Pancreas (tissue), 10 donors: Measurements from ENCODE around the gene ARHGEF9. TPM values are rescaled to one million over a fixed set of nuclear protein-coding genes. Genes with fewer than 3 reads are reported as not detected.
"Not testable (repeated sequence)": the region's sequence is repeated elsewhere in the genome, so short reads cannot be mapped to it uniquely, and the experiment has no call there.

Experiments
- ATAC-seq, 4 donors: fragments of 200-7000 bp; cut with Tn5 transposase; one replicate each; pipeline versions ENCODE4 v1.8.0 to v1.9.1; 2020; ENCODE audit warnings: mild to moderate bottlenecking in 4 of 4, moderate library complexity in 4 of 4
- DNase-seq, 6 donors: peaks; one replicate each; pipeline ENCODE4 v3.0.0-alpha.2; 2020
- FAIRE-seq: peaks from 2 replicates; lab custom pipeline; 2012; peaks lifted over from hg19 to GRCh38; lab: Jason Lieb, UNC
- H3K27ac ChIP-seq, 4 donors: fragments of 200-600 bp; sonication (generic); 1 replicate in 3 of 4; 2 replicates in 1 of 4; pipeline versions ENCODE4 v1.5.0 to v1.8.0; 2020
- H3K27me3 ChIP-seq, 4 donors: fragments of 200-600 bp; one replicate each; pipeline ENCODE4 v1.8.0; 2021
- H3K36me3 ChIP-seq, 3 donors: fragments of 200-600 bp; sonication (generic) in 1 of 3; one replicate each; pipeline versions ENCODE4 v1.5.0 to v1.8.0; 2020 to 2021
- H3K4me1 ChIP-seq, 3 donors: fragments of 200-600 bp; one replicate each; pipeline ENCODE4 v1.8.0; 2021
- H3K4me3 ChIP-seq, 4 donors: fragments of 200-600 bp; sonication (generic) in 2 of 4; one replicate each; pipeline versions ENCODE4 v1.5.0 to v1.8.0; 2020 to 2021
- H3K9me3 ChIP-seq, 4 donors: fragments of 200-600 bp; one replicate each; pipeline ENCODE4 v1.8.0; 2021
- CTCF ChIP-seq, 4 donors: fragments of 200-600 bp; sonication (generic) in 3 of 4; IDR thresholded peaks; one replicate each; pipeline versions ENCODE4 v1.5.0 to v1.8.0; 2021; ENCODE audit warnings: antibody characterized with exemption in 4 of 4
- WGBS, 2 donors: extraction: QIAGEN DNeasy Blood & Tissue Kit; methylation state at CpG; one replicate each; pipeline ENCODE4 v1.1.7; 2013; 5-methylcytosine and 5-hydroxymethylcytosine counted together
- intact Hi-C, 3 donors: fragments of 100-400 bp; cut with DNase I; formaldehyde crosslinking; loops; one replicate each; pipeline versions ENCODE4 v1.11.1 to v1.14.2; 2022
- polyA plus RNA-seq, 2 donors: library from polyadenylated mRNA; stranded (reverse); fragments of 200-250 nt; gene quantifications; one replicate each; pipeline ENCODE4 v1.2.3, GENCODE V29; 2013
- total RNA-seq, 6 donors: library from RNA; stranded (reverse); fragmentation: NEBNext Ultra II Directional in 4 of 6; extraction: Animal tissue kit (Norgen Biotek cat#: 25700) in 4 of 6; gene quantifications; one replicate each; pipeline versions ENCODE4 v1.2.1 to v1.2.4, GENCODE V29; 2021 to 2023
- donor health status: healthy with polysubstance abuse.
- donor health status: DM: no; HTN: no; CAD: no; lungs with moderate emphysema.
- donor health status: DM: no; HTN: no; CAD: no.
- donor health status: control.
- donor health status: control.
- donor health status: Bipolar disorder and iron deficiency.
- donor health status: DM: yes; HTN: yes; CAD: no.
- donor health status: DM: no; HTN: no; CAD: no.
- donor health status: DM: no; HTN: no; CAD: no.
- donor health status: DM: yes; HTN: yes; CAD: no.

Gene ARHGEF9
- 10 to 100 TPM in 2 of 6 donors, 1 to 10 TPM in 4; 5.8 to 10.8 (median 8.2) TPM for total RNA-seq
- 10 to 100 TPM; 10.8 to 18.3 TPM for polyA plus RNA-seq

GRCh38 chrX:63784902-63785707, at the start of gene ARHGEF9:
Gene ARHGEF9 (minus strand): TSS chrX:63785214. CDS start chrX:63785145, 69 bp downstream.
- peak in 5 of 6 donors; percentile 15 to 71 (median 23) for DNase-seq
- no peak for TF ChIP-seq CTCF (IDR thresholded peaks at IDR 0.05)
- 3 to 25% methylated on average over 29 to 30 of the region's 30 CpGs for WGBS, 2 donors

DNA sequence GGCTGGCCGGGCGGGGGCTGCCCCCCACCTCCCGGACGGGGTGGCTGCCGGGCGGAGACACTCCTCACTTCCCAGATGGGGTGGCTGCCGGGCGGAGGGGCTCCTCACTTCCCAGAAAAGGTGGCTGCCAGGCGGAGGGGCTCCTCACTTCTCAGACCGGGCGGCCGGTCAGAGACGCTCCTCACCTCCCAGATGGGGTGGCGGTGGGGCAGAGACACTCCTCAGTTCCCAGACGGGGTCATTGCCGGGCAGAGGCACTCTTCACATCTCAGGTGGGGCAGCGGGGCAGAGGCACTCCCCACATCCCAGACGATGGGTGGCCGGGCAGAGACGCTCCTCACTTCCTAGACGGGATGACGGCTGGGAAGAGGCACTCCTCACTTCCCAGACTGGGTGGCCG, 40.4 kb upstream of the ARHGEF9 start:
- H3K9me3 ChIP-seq, H3K27me3 ChIP-seq, FAIRE-seq, intact Hi-C loops, H3K4me1 ChIP-seq, H3K4me3 ChIP-seq, ATAC-seq, H3K36me3 ChIP-seq, H3K27ac ChIP-seq: not testable (repeated sequence)
- DNase-seq: peak in 2 of 6 donors; percentile 8 to 51
- WGBS, 2 donors: 89 to 93% methylated on average over 19 to 23 of the region's 23 CpGs

More at GRCh38 chrX:63784902-63785707, at the start of gene ARHGEF9:
- Histone ChIP-seq H3K4me1 (no peaks in the 10 kb centered on the region), H3K36me3 (no peaks in the 10 kb centered on the region), H3K27me3 (no peaks in the 10 kb centered on the region), H3K9me3 (no peaks in the 10 kb centered on the region), H3K4me3 (peak within 1 kb of the TSS in 3 of 4 donors; percentile 3 to 42 (median 30)), H3K27ac (no peak within 1 kb of the TSS)
- intact Hi-C loops: no loop called here
- FAIRE-seq (no peak), ATAC-seq (peak; percentile 60 to 83 (median 74))

GRCh38 chrX:63818156-63818555, 33.1 kb upstream of the ARHGEF9 start:
- H3K4me3 ChIP-seq: no peak overlapping the region
- WGBS, 2 donors: 90 to 97% methylated on average over 4 of the region's 4 CpGs
- H3K4me1 ChIP-seq: no peaks in the 10 kb centered on the region
- H3K27me3 ChIP-seq: no peaks in the 10 kb centered on the region
- H3K9me3 ChIP-seq: no peaks in the 10 kb centered on the region
- intact Hi-C loops: no loop called here
- no peaks in the 10 kb centered on the region for H3K36me3 ChIP-seq
- DNase-seq: no peak
- no peak overlapping the region for H3K27ac ChIP-seq
- FAIRE-seq: no peak
- TF ChIP-seq CTCF (IDR thresholded peaks at IDR 0.05): no peak
- no peak for ATAC-seq

GRCh38 chrX:63817696-63818095, 32.7 kb upstream of the ARHGEF9 start:
- ATAC-seq: no peak
- Histone ChIP-seq H3K4me3 (no peak overlapping the region), H3K36me3 (no peaks in the 10 kb centered on the region), H3K9me3 (no peaks in the 10 kb centered on the region), H3K4me1 (no peaks in the 10 kb centered on the region), H3K27ac (no peak overlapping the region), H3K27me3 (no peaks in the 10 kb centered on the region)
- no peak for DNase-seq
- TF ChIP-seq CTCF (IDR thresholded peaks at IDR 0.05): no peak
- no peak for FAIRE-seq
- intact Hi-C loops: no loop called here
- 43 to 65% methylated on average over 4 of the region's 4 CpGs for WGBS, 2 donors

DNA sequence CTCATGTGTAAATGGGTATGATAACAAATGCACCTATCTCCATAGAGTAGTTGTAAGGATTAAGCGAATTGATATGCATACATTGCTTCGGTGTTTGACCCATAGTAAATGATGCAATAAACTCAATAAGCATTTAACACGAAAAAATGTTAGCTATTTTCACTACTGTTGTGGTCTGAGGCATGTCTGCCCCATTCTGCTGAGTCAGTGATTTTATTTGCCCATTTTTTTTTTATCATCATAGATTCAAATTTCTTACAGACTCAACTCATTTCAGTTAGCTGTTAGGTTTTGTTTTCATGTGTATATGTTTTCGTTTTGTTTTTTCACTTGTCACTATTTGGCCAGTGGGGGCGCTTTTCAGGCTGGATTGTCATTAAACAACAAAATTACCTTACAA, 27.8 kb upstream of the ARHGEF9 start:
- DNase-seq: no peak
- no peak for ATAC-seq
- no peak for FAIRE-seq
- Histone ChIP-seq H3K36me3 (no peaks in the 10 kb centered on the region), H3K4me3 (no peak overlapping the region), H3K27me3 (no peaks in the 10 kb centered on the region), H3K9me3 (no peaks in the 10 kb centered on the region), H3K27ac (no peak overlapping the region), H3K4me1 (no peaks in the 10 kb centered on the region)
- no peak for TF ChIP-seq CTCF (IDR thresholded peaks at IDR 0.05)
- intact Hi-C loops: no loop called here
- 68 to 84% methylated on average over 5 of the region's 5 CpGs for WGBS, 2 donors
